Measurements from ENCODE around the gene WDR64.

GRCh38 chr1:241640867-241641622 lies 11.0 kb upstream of the WDR64 start:
- no peak for TF ChIP-seq CTCF (IDR thresholded peaks at IDR 0.05)
- TF ChIP-seq POLR2A (IDR thresholded peaks at IDR 0.05): no peak
- no peak for TF ChIP-seq POLR2AphosphoS5 (IDR thresholded peaks at IDR 0.05)
